ENCODE results near the gene ACKR2. TPM values are rescaled to one million over a fixed set of nuclear protein-coding genes. Genes with fewer than 3 reads are reported as not detected.

Gene ACKR2
- total RNA-seq: under 0.01 TPM in 1 of 2 replicates, not detected in the other

GRCh38 chr3:42809202-42809601, at the start of gene ACKR2:
ACKR2 (plus strand) TSS chr3:42809445; CDS start chr3:42864503, 55,058 bp downstream.

GRCh38 chr3:42772670-42773408, 36.4 kb upstream of the ACKR2 start, which contains the start of gene CCDC13:
CCDC13 (minus strand) TSS chr3:42773253; CDS start chr3:42758345, 14,908 bp downstream.

GRCh38 chr3:42804106-42804830, 5.0 kb upstream of the ACKR2 start, which contains the start of gene HIGD1A:
HIGD1A (minus strand) TSS chr3:42804490; CDS start chr3:42794253, 10,237 bp downstream.

GRCh38 chr3:42875325-42876151, 66.3 kb downstream of the ACKR2 start, which contains the start of gene CYP8B1:
CYP8B1 (minus strand) TSS chr3:42875879; CDS start chr3:42875816, 63 bp downstream.

GRCh38 chr3:42906070-42906847, 97.0 kb downstream of the ACKR2 start, which contains the start of gene ZNF662:
ZNF662 (plus strand) TSS chr3:42906142; CDS start chr3:42908115, 1,973 bp downstream.

Other genes starting within 250 kb of the ACKR2 start
- gene SEC22C, start 227.5 kb upstream of the ACKR2 start, total RNA-seq: 69.2 and 75.0 TPM in 2 replicates
- 16.1 and 39.9 TPM in 2 replicates for gene SS18L2, start 218.6 kb upstream of the ACKR2 start, total RNA-seq
- gene NKTR, start 208.8 kb upstream of the ACKR2 start, total RNA-seq: 33.5 and 52.4 TPM in 2 replicates
- gene ZBTB47, start 155.7 kb upstream of the ACKR2 start, total RNA-seq: 28.6 and 29.6 TPM in 2 replicates
- not detected in 2 replicates for gene KLHL40, start 123.9 kb upstream of the ACKR2 start, total RNA-seq
- not detected in 2 replicates for gene HHATL, start 106.6 kb upstream of the ACKR2 start, total RNA-seq
- gene CCDC13, start 36.2 kb upstream of the ACKR2 start, total RNA-seq: 0.19 TPM in 1 of 2 replicates, not detected in the other
- gene HIGD1A, start 5.0 kb upstream of the ACKR2 start, total RNA-seq: 160 and 208 TPM in 2 replicates
- not detected in 2 replicates for gene CYP8B1, start 66.4 kb downstream of the ACKR2 start, total RNA-seq
- gene ZNF662, start 96.7 kb downstream of the ACKR2 start, total RNA-seq: 0.77 and 0.85 TPM in 2 replicates
- gene GASK1A, start 169.9 kb downstream of the ACKR2 start, total RNA-seq: 1.9 and 2.3 TPM in 2 replicates

Data from regular cardiac myocyte (primary cell).